WERI-Rb-1 (cell line): ENCODE data around the gene PHF19.

Experiments used
- DNase-seq: peaks from one replicate; pipeline ENCODE4 v3.0.0-alpha.2; 2020
- H3K27ac ChIP-seq: fragments of 250-450 bp; sonication (Bioruptor Pico); 2 replicates; pipeline ENCODE4 v1.5.1; 2020; ENCODE audit warnings: mild to moderate bottlenecking, moderate library complexity
- H3K27me3 ChIP-seq: fragments of 250-450 bp; sonication (Bioruptor Pico); 2 replicates; pipeline ENCODE4 v1.5.1; 2021; ENCODE audit warnings: mild to moderate bottlenecking, low read depth, moderate library complexity; ENCODE audit not compliant: insufficient read depth, severe bottlenecking
- H3K36me3 ChIP-seq: fragments of 250-450 bp; sonication (Bioruptor Pico); 2 replicates; pipeline ENCODE4 v1.5.1; 2020; ENCODE audit warnings: mild to moderate bottlenecking, moderate library complexity
- H3K4me3 ChIP-seq: 2 replicates; pipeline ENCODE4 v1.5.1; 2011; ENCODE audit warnings: low read depth, mild to moderate bottlenecking, control low read depth, low read length
- H3K9me3 ChIP-seq: fragments of 250-450 bp; sonication (Bioruptor Pico); 2 replicates; pipeline ENCODE4 v1.5.1; 2021; ENCODE audit warnings: mild to moderate bottlenecking, moderate library complexity; ENCODE audit not compliant: severe bottlenecking
- TF ChIP-seq, protein P1 (sequence below): IDR thresholded peaks from 2 replicates; pipeline ENCODE4 v1.5.1; 2011; ENCODE audit warnings: low read depth, mild to moderate bottlenecking, control low read depth, inconsistent platforms, low read length

The PHF19 gene

GRCh38 chr9:120873512-120873911 is 3.5 kb downstream of the PHF19 start:
- H3K27me3 ChIP-seq = no peaks in the 10 kb centered on the region
- no peaks in the 10 kb centered on the region for H3K9me3 ChIP-seq
- peaks cover 61% of the 10 kb centered on the region for H3K36me3 ChIP-seq
- TF ChIP-seq, protein P1, sequence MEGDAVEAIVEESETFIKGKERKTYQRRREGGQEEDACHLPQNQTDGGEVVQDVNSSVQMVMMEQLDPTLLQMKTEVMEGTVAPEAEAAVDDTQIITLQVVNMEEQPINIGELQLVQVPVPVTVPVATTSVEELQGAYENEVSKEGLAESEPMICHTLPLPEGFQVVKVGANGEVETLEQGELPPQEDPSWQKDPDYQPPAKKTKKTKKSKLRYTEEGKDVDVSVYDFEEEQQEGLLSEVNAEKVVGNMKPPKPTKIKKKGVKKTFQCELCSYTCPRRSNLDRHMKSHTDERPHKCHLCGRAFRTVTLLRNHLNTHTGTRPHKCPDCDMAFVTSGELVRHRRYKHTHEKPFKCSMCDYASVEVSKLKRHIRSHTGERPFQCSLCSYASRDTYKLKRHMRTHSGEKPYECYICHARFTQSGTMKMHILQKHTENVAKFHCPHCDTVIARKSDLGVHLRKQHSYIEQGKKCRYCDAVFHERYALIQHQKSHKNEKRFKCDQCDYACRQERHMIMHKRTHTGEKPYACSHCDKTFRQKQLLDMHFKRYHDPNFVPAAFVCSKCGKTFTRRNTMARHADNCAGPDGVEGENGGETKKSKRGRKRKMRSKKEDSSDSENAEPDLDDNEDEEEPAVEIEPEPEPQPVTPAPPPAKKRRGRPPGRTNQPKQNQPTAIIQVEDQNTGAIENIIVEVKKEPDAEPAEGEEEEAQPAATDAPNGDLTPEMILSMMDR = no peak
- H3K4me3 ChIP-seq = no peak overlapping the region
- DNase-seq = no peak
- H3K27ac ChIP-seq = no peak overlapping the region

GRCh38 chr9:120872791-120873502 is 4.0 kb downstream of the PHF19 start:
- H3K27ac ChIP-seq = no peak overlapping the region
- no peak for DNase-seq
- no peak overlapping the region for H3K4me3 ChIP-seq
- H3K9me3 ChIP-seq = no peaks in the 10 kb centered on the region
- H3K36me3 ChIP-seq = peaks cover 66% of the 10 kb centered on the region
- no peaks in the 10 kb centered on the region for H3K27me3 ChIP-seq
- TF ChIP-seq, protein P1 = no peak

DNA sequence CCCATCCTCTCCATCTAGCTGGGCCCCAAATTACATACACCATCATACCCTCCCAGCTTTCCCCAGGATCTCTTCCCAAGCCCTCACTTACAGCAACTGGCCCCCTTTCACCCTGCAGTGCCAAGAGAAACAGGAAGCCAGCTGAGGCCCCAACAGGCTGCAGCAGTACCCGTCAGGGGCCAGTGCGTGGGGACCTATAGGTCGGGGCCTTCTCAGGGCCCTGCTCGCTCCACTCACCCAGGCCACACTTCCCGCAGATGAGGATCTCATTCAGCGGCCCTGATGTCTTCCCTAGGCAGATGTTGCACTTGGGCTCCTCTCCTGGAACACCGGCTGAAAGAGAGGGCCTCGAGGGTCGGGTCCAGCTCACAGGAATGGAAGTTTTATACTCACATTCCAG is 6.8 kb downstream of the PHF19 start:
- H3K9me3 ChIP-seq = no peaks in the 10 kb centered on the region
- H3K27ac ChIP-seq = no peak overlapping the region
- DNase-seq = no peak
- no peaks in the 10 kb centered on the region for H3K27me3 ChIP-seq
- H3K4me3 ChIP-seq = no peak overlapping the region
- TF ChIP-seq, protein P1 = no peak
- peaks cover 84% of the 10 kb centered on the region for H3K36me3 ChIP-seq

DNA sequence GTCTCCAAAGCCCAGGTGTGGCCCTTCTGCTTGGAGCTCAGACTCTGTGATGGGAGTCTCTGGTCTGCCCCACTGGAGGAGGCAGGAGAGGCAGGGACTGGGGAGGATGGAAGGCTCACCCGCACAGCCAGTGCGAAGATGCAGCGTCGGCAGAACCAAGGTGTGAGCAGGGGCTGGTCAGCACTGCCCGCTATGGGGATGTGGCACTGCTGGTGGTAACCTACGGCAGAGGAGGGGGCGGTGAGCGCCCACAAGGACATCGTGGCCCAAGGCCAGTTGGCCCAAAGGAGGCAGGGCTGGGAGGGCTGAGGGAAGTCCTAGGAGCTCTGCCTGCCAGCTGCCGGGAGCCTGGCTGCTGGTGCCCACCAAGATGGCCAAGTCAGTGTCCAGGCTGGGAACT is 7.3 kb downstream of the PHF19 start:
- DNase-seq = no peak
- Histone ChIP-seq H3K36me3 (peaks cover 89% of the 10 kb centered on the region), H3K27me3 (no peaks in the 10 kb centered on the region), H3K9me3 (no peaks in the 10 kb centered on the region), H3K27ac (no peak overlapping the region), H3K4me3 (no peak overlapping the region)
- TF ChIP-seq, protein P1 = no peak

DNA sequence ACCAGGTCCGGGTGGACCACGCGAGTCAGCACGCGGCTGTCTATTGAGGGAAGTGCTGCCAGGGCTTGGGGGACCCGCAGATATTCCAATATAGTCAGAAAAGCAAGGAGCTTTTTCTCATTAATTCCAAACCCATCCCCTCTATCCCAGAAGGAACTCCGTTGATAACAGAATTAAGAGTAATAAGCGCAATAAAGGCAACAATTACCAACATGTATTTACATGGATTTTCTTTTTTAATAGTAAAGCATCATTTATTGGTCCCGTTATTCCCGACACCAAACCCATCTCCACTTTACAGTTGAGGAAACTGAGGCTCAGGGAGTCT is 7.7 kb downstream of the PHF19 start:
- no peak overlapping the region for H3K4me3 ChIP-seq
- TF ChIP-seq, protein P1 = no peak
- DNase-seq = no peak
- no peaks in the 10 kb centered on the region for H3K9me3 ChIP-seq
- H3K36me3 ChIP-seq = peaks cover 89% of the 10 kb centered on the region
- H3K27me3 ChIP-seq = no peaks in the 10 kb centered on the region
- no peak overlapping the region for H3K27ac ChIP-seq
